Astrocyte (in vitro differentiated cells and primary cell): Measurements from ENCODE around the gene EPS15.

Experiments used
- EZH2 ChIP-seq: IDR thresholded peaks from 2 replicates; pipeline ENCODE4 v1.6.1; 2012; ENCODE audit warnings: mild to moderate bottlenecking, low read length, inconsistent platforms; ENCODE audit not compliant: insufficient read depth
- TF ChIP-seq, protein P1 (sequence below): IDR thresholded peaks from 2 replicates; pipeline ENCODE4 v1.5.1; 2011; ENCODE audit warnings: low read depth, mild to moderate bottlenecking, inconsistent platforms, low read length, moderate library complexity; ENCODE audit not compliant: insufficient read depth

DNA sequence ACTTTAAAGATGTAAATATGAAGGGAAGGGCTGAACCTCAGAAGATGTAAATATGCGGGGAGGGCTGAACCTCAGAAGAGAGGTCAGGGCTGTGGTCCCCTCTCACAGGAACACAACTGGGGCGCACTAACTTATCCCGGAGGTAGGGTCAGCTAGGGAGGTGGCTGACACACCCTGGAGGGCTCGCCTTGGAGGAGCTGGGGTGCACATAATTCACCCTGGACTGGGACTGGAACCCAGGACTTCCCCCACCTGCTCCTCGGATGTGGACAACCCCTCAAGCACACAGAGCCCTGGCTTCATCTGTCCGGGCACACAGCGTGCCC, 174.8 kb downstream of the EPS15 start:
- TF ChIP-seq, protein P1, sequence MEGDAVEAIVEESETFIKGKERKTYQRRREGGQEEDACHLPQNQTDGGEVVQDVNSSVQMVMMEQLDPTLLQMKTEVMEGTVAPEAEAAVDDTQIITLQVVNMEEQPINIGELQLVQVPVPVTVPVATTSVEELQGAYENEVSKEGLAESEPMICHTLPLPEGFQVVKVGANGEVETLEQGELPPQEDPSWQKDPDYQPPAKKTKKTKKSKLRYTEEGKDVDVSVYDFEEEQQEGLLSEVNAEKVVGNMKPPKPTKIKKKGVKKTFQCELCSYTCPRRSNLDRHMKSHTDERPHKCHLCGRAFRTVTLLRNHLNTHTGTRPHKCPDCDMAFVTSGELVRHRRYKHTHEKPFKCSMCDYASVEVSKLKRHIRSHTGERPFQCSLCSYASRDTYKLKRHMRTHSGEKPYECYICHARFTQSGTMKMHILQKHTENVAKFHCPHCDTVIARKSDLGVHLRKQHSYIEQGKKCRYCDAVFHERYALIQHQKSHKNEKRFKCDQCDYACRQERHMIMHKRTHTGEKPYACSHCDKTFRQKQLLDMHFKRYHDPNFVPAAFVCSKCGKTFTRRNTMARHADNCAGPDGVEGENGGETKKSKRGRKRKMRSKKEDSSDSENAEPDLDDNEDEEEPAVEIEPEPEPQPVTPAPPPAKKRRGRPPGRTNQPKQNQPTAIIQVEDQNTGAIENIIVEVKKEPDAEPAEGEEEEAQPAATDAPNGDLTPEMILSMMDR, result no peak
- TF ChIP-seq EZH2, result no peak
